Stimulated activated CD8-positive, alpha-beta memory T cell treated with anti-CD3 and anti-CD28 coated beads, Interleukin-4, amount 100 ng/mL, for 1 hour (primary cell): ENCODE measurements around the gene IVNS1ABP.

Experiments
- DNase-seq, 2 donors: peaks; one replicate each; pipeline ENCODE4 v3.0.0-alpha.2; 2020; ENCODE audit warnings: low read depth in 2 of 2, low spot score in 1 of 2

IVNS1ABP gene

DNA sequence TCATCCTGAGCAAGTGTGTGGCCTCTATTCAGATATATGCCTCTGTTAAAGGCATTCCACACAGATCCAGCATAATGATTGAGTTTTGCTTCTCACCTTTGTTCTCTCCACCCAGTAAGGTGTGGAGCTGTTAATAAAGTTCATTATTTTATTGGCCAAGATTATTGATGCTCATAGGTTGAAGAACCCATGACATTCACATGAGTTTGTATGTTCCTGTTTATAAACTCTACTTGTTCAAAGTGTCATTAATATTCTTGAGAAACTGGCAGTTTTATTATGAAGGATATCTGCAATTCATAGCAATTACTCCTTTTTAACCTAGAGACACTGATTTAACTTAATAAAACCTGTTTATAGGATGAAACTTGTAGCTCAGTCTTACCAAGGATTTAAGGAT, 22.0 kb downstream of the IVNS1ABP start:
- DNase-seq, result no peak

DNA sequence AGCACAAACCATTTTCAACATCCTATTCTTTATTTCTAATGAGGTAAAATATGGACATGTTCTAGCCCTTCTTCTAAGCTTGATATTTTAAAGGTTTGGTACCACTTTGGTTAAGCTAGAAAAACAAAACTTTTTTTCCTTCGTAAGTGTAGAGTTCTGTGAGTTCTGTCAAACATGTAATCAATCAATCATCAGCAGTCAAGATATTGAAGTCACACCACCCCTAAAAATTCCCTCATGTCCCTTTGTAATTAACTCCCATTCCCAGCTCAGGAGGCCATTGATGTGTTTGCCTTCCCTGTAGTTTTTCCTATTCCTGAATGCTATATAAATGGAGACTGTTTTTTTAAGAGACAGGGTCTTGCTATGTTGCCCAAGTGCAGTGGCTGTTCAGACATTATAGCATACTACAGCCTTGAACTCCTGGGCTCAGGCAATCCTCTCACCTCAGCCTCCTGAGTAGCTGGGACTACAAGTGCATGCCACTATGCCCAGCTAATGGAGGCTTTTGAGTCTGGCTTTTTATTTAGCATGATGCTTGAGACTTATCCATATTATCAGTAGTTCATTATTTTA, 23.0 kb downstream of the IVNS1ABP start:
- no peak for DNase-seq

DNA sequence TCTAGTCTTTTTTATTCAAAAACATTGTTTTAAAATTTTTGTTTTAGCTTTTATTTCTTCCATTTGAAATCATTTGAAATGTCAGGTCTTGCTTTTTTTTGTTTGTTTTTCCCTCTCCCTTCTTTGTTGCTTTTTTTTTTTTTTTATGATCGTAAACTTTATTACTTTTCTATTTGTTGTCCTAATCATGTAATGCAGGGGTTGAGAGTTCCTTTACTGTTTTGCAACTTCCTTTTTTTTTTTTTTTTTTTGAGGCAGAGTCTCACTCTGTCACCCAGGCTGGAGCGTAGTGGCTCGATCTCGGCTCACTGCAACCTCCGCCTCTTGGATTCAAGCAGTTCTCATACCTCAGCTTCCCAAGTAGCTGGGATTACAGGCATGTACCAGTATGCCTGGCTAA, 24.8 kb downstream of the IVNS1ABP start:
- no peak for DNase-seq

DNA sequence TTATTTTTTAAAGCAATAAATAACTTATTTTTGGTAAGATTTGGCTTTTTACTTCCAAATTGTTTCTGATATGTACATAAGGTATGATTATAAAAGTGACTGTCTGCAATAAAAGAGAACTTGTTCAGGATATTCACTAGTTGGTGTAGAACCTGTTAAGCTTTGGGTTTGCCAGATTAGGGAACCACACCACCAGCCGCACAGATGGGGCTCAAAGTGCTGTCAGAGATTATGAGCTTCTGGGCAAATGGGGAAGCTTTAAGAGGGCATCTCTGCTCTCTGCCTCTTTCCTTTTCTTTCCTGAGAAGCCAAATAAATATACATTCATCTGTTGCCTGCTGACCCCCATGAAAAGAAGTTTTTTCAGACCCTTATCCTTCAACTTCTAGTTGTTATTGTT, 25.4 kb downstream of the IVNS1ABP start:
- no peak for DNase-seq

DNA sequence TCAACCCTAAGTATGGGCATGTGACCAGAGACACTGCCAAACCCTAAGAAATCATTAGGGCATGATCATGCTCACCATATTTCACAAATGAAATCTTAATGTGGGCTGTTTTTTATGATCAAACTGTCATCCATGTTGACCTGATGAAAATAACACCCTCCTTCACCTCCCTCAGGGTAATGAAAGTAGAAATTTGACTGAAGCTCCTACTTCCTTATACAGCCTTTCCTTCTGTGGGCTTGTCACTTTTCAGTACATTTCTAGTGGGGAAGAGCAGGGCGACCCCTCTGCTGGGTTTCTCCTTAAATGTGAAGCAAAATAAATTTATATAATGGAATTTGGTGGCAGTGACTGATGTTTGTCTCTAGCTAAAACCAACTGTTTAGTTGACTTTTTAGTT, 25.9 kb downstream of the IVNS1ABP start:
- DNase-seq, result no peak

DNA sequence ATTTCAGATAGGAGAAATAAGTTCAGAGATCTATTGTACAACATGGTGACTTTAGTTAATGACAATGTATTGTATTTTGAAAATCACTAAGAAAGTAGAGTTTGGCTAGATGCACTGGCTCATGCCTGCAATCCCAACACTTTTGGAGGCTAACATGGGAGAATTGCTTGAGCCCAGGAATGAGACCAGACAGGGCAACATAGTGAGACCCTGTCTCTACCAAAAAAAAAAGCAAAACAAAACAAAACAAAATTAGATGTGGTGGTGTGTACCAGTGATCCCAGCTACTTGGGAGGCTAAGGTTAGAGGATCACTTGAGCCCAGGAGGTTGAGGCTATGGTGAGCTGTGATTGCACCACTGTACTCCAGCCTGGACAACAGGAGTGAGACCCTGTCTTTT, 27.2 kb downstream of the IVNS1ABP start:
- DNase-seq, result no peak

DNA sequence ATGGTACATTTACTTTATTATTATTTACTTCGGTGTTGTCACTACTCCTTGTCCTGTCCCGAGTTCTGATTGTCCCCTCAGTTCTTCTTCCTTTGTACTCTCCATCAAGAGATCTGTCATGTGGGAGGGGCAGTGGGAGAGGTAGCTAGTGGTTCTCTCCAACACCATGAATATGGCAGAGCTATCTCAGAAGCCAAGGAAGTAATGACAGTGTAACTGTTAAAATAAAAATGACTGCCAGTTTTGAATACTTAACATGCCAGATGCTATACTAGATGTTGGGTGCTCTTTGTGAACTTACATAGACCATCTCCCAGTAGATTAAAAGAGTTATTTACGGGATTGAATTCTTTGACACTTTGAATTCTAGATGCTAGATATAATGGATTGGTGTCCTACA, 28.6 kb downstream of the IVNS1ABP start:
- DNase-seq, result no peak

DNA sequence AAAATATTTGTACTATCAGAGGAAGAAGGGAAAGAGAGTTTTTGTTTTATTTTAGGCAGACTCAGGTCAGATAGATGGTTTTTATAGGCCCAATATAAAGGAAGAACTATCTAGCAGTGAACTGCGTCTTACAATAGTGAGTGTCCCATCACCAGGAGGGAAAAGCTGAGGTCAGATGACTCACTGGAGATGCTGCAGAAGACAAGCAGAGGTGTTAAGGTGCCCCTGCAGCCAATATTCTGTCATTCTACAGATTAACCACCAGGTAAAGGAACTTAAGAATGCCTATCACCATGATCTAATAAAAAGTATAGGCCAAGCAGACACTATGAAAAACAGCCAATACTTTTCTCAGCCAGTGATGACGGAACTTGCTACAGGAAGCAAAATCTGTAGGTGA, 29.6 kb downstream of the IVNS1ABP start:
- no peak for DNase-seq

DNA sequence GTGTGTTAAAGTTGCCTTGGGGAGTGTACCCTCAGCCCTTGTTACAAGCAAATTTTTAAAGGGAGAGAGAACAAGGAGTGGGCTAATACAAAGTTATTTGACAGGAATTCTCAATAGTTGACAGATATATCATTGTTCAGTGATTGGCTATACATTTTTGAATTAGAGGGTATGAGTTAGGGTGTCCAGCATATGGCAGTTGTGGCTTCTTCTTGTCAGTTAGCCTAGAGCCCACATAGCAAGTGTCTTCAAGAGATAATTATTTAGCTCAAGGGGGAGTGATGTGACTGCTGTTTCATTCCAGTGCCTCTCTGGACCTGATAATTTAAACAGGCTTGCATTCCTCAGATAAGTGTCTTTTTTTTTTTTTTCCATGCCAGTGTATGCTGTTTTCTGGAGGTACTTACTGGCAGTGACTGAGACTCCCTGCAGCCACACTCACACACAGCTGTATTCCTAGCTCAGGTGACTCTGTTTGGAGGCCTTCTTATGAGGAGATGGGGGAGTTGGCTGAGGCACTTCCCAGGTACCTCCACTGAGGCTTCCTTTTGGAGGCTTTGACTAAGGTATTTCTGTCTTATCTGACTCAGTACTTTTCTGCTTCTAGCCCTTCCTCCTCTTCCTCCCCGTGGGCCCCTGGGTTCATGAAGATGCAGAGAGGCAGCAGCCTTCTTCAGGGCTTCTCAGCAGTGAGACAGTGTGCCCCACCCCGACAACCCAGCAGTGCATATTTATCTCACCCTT, 32.3 kb downstream of the IVNS1ABP start:
- DNase-seq, result no peak

DNA sequence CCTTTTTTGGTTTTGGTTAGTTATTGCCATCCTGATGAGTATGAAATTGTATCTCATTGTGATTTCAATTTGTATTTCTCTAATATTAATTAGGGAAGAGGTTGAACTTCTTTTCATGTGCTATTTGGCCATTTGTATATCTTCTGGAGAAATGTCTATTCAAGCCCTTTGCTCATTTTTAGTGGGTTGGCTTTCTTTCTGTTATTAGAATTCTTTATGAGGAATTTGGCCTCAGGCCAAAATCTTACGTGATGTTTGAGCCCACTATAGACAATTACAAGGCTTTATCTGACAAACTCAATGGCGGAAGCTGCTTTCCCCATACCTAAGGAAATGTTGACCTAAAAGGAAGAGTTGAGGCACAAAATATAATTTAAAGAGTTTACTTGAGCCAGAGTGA, 32.9 kb downstream of the IVNS1ABP start:
- DNase-seq, result no peak

DNA sequence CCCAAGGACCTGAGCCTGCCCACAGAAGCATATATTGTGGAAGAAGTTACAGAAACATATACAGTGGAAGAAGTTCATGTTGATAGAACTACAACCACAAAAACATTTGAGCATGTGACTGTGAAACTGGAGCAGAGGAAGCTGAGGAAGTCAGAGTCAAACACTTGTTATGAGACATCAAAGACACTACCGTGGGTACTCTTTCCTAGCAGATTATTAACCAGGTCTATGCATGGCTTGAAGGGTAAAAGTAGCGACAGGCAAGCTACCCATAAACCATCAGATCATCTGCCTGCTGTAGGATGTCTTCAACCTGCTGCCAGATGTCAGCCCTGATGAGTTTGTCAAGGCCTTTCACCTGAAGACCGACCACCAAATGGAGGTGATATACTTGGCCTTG, 35.8 kb downstream of the IVNS1ABP start:
- no peak for DNase-seq

DNA sequence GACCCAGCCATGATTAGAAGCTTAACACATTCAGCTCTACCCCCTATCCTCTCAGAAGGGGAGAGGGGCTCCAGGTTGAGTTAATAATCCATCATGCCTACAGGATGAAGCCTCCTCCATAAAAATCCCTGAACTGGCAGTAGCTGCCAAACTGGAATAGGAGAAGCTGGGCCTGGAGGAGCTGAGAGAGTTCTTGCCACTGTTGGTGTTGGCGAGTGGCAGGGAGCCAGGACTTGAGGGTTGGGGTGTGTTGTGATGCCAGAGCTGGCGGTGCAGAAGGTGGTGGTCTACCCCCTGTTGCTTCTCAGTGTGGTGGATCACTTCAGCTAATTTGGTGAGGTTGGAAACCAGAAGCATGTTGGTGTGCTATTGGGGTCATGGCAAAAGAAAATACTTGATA, 36.5 kb downstream of the IVNS1ABP start:
- DNase-seq, result no peak

DNA sequence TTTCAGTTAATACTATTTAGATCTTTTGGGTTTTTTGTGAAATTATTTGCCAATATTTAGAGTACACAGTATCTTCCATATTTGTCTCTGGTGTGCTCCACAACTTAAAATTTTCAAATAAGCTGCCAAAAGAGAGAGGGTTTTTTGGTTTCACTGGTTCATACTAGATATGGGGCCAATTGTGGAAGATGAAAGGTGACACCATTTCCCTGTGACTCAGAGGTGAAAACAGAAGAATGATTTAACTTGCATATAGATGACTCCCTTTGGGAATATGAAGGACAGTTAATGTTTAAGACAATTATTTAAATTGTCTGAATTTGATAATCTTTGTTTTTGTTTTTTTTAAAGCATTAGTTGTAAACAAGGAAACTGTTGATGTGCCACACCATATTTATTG, 37.5 kb downstream of the IVNS1ABP start:
- no peak for DNase-seq

DNA sequence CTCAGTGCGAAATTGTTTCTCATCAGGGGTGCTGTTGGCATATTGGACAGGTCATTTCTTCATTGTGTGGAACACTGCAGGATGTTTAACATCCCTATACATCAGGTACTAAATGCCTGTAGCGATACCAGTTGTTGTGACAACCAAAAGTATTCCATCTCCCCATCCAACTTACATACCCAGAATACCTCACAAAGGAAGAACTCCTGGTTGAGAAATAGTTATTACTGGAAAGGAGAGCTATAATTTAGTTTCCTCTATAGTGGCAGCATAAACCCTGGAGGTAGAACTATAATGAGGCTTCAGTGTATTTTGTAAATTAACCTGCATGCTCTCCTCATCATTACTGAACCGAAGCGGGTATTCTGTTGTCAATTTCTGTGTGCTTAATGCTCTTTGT, 45.1 kb downstream of the IVNS1ABP start:
- DNase-seq, result no peak

DNA sequence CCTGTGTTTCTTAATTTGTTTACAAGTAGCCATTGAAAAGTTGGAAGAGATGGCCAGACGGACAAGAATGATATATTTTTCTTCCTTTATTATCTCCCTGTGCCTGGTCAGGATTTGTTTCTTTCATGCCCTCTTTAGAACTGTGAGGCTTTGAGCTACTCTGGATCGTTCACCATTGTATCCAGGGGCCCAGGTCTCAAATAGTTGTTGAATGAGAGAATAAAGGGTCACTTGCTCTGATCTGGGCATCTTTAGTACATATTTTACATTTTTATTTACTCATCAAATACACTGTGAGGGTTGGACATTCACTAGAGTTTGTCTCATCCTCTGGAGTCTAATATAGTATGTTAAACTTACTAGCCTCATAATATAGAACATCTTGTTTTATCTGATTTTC, 48.7 kb downstream of the IVNS1ABP start:
- no peak for DNase-seq

DNA sequence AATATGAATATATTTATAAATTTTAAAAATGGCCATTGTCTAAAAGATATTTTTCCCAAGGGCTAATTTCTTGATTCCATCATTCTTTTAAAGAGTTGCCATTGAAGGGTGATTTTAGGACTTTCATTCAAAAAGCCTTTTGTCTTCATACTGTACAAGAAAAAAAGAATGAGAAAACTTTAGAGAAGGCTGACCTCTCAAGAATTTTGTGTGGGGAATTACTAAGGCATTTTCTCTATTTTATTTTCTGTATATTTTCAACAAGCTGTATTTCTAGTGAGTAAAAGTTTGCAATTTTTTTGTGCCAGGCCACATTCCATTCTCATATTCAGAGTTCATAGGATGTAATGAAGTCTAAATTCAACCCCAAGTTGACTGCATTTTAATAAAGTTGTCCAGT, 49.3 kb downstream of the IVNS1ABP start:
- DNase-seq, result no peak

DNA sequence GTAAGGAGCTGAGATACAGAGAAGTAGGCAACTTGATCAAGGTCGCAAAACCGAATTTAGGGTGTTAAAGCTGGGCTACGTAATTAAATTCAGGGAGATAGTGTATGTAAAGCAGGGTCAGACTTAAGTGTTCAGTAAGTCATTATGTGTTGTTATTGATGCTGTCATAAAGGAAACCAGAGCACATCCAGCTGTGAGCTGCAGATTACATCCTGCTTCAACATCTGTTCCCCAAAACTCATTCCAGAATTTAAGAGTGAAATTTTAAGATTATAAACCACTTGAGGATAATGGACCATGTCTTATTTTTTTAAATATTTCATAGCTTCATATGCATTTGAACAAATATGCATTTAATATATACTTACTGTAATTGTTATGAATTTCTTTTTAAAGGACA, 49.7 kb downstream of the IVNS1ABP start:
- DNase-seq, result no peak

DNA sequence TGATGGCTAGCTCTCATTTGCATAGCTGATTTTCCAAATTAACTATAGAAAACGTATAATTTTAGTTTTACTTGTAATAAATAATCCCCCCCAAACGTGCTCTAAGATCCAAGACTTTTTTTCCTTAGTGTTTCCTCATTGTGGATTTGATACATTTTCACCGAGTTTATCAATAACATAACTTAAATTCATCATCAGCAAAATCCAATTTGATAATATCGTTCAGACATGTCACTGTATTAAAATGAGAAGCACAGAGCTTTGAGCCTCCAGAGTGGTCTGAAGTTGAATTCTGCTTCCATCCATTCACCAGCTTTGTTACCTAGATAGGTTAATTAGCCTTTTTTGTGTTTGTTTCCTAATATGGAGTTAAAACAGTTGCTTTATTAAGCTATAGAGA, 51.7 kb downstream of the IVNS1ABP start:
- no peak for DNase-seq

DNA sequence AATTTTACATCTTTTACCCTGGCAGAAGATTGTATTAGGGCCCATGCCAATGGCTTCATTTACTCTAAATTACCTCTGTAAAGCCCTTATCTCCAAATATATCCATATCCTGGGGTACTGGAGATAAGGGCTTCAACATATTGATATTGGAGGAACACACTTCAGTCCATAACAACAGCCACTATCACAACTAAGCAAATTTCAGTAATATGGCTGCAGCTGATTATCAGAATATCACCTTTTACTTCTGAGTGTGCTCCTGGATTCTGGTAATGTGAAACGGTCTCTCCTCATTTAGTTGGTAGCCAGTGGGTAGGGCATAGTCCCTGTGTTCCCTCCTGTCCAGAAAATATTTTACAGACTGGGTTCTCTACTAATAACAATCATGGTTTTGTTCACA, 53.3 kb downstream of the IVNS1ABP start:
- DNase-seq, result no peak

DNA sequence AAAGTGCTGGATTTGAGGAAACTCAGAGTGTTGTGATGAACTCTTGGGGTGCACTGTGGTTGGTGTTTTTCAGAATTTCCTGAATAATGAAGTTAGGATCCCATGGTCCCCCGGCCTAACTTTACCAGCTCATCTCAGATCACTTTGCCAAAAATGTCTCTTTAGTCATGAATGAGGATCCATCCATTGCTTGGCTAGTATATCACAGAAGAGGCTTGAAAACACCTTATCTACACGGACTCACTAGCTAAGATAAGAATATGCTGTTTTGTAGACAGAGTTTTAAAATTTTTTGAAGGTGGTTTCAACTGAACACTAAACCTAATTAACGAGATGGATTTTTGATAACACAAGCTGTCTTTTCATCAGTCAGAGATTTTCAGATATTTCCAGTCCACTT, 53.8 kb downstream of the IVNS1ABP start:
- no peak for DNase-seq

DNA sequence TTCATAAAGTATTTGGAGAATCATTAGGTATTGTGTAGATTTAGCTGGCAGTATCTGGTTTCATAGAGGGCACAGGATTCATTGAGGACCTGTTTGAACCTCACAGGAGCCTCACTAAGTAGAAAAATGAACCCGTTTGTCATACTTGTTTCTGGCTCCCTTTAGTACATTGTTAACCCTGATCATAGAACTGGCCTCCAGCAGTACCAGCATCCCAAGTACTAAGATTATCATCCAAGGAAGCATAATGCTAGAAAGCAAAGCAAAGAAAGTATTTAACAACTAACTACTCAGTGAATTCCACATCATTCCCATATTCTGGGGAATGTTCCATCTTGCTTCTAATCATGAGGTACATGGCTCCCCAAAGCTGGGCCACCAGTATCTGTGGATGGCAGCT, 54.9 kb downstream of the IVNS1ABP start:
- DNase-seq, result no peak

DNA sequence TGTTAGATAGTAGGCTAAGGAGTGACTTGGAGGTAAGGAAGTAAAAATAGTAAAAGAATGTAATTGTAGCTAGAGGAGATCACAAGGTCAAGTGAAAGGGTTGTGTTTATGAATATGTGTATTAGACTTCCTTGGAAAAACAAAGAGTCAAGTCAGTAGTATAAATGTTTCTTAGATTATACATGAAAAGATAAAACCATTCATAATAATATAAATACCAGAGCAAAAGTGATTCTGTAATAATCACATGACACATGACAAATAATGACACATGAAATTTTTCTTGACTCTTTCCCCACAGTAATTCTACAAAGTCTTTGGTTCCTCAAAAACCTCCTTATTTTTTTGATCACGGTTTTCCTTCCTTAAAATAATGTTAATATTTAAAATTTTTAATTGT, 56.4 kb downstream of the IVNS1ABP start:
- no peak for DNase-seq

DNA sequence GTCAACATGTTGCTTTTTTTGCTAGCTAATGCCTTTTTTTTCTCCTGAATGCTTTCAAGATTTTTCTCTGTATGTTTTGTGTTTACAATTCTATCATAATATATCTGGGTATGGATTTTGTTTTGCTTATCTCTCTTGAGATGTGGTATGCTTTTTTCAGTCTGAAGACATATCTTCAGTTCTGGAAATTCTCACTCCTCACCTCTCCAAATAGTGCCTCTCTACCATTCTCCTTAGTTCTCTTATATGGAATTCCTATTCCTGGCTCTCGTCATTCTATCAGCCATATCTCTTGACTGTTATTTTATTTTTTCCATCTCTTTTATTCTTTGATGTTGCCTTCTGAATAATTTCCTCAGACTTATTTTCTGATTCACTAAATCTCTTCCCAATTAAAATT, 58.4 kb downstream of the IVNS1ABP start:
- DNase-seq, result no peak

DNA sequence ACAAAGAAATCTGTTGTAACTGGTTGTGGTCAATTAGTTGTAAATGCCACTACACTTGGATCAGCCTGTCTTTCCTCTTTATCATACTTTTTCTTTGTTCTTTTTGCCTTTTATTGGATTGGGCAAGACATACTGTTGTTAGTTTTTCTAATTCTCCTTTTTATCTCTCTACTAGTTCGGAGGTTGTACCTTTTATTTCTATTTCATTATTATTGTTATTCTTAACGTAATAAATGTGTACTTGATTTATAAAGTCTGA, 59.2 kb downstream of the IVNS1ABP start:
- no peak for DNase-seq
